Tongue (tissue), 2 donors: ENCODE data around the gene KIF2B. TPM values are rescaled to one million over a fixed set of nuclear protein-coding genes. Genes with fewer than 3 reads are reported as not detected.
A peak's percentile ranks its signal among the peaks of the same experiment; 100 is the strongest.
"Not testable (repeated sequence)": the region's sequence is repeated elsewhere in the genome, so short reads cannot be mapped to it uniquely, and the experiment has no call there.

Experiments used
- DNase-seq: peaks from one replicate; pipeline ENCODE4 v3.0.0-alpha.2; 2015
- total RNA-seq: library from RNA; depleted of rRNA; stranded (reverse); fragments of >200 nt; gene quantifications from one replicate; pipeline ENCODE4 v1.2.3, GENCODE V29; 2014

KIF2B gene, protein sequence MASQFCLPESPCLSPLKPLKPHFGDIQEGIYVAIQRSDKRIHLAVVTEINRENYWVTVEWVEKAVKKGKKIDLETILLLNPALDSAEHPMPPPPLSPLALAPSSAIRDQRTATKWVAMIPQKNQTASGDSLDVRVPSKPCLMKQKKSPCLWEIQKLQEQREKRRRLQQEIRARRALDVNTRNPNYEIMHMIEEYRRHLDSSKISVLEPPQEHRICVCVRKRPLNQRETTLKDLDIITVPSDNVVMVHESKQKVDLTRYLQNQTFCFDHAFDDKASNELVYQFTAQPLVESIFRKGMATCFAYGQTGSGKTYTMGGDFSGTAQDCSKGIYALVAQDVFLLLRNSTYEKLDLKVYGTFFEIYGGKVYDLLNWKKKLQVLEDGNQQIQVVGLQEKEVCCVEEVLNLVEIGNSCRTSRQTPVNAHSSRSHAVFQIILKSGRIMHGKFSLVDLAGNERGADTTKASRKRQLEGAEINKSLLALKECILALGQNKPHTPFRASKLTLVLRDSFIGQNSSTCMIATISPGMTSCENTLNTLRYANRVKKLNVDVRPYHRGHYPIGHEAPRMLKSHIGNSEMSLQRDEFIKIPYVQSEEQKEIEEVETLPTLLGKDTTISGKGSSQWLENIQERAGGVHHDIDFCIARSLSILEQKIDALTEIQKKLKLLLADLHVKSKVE
- not detected for total RNA-seq

DNA sequence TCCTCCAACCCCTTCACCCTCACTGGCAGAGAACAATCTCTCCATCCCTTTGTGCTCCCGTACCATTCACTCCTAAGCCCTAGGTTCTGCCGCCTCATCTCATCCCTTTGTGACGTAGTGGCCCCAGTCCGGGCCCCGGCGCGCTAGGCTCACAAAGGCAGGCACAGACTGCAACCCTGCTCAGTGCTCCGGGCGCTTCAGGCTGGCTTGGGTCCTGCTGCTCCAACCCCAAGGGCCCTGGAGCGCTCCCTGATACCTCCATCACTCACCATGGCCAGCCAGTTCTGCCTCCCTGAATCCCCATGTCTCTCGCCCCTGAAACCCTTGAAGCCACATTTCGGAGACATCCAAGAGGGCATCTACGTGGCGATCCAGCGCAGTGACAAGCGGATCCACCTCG, at the start of gene KIF2B:
Gene KIF2B (plus strand): TSS at position 164 of the 400 bp plus-strand sequence. CDS start 107 bp downstream, at position 271.
- no peak for DNase-seq

DNA sequence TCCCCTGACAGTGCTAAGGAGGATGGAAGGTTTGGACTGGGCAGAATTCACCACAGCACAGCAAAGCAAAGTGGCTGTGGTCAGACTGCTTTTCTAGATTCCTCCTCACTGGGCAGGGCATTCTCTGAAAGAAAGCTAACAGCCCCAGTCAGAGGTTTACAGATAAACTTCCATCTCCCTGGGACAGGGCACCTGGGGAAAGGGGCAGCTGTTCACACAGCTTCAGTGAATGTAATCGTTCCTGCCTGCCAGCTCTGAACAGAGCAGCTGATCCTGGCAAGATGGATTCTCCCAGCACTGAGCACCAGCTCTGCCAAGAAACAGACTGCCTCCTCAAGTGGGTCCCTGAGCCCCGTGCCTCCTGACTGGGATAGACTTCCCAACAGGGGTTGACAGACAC, 42.4 kb upstream of the KIF2B start:
- no peak for DNase-seq

DNA sequence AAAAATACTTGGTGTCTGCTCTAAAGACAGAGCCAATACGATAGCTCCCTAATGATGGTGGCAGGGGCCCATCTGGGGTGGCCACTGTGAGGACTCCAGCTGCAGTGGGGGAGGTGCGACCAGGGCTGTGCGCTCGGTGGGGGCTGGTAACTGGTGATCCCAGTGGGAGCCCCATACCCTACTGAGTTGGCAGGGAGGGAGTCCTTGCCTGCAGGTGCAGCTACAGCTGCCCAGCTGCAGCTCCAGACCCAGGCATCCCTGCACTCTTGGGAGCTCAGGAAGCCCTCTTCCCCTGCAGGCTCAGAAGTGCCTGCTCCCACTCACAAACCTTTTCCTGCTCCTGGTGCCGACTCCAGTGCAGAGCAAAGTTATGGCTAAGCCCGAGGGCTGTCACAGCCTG, 31.2 kb upstream of the KIF2B start:
- DNase-seq: no peak

DNA sequence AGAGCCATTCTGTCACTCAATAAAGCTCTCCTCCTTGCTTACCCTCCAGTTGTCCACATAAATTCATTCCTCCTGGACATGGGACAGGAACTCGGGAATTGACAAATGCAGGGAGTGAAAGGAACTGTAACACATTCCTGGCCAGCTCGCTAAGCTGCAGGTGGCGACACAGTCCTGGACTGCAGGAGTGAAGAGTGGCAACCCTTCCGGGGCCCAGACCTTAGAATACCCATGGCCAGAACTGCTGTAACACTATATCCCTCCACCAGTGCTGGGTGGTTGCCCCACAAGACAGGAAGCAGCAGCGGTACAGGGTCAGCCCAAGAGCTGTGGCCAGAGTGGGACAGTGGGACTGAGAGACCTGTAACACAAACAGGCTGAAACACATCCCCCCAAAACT, 30.3 kb upstream of the KIF2B start:
- no peak for DNase-seq

DNA sequence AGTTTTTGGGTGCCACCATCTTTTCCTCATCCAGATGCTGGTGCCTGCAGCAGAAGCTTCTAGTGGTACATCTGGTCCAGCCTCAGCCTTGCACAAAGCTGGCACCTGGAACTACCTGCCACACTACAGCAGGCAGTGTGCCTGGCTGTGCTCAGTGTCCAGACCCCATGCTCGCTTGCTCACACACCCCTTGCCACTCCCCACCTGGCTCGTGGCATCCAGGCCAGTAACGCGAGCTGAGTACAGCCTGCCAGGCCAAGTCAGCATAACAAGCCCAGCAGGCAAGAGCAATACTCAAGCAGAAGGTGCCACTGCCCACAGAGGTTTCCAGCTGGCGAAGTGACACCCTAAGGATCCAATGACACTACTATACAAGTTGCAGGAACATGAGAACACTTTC, 29.7 kb upstream of the KIF2B start:
- DNase-seq: no peak

DNA sequence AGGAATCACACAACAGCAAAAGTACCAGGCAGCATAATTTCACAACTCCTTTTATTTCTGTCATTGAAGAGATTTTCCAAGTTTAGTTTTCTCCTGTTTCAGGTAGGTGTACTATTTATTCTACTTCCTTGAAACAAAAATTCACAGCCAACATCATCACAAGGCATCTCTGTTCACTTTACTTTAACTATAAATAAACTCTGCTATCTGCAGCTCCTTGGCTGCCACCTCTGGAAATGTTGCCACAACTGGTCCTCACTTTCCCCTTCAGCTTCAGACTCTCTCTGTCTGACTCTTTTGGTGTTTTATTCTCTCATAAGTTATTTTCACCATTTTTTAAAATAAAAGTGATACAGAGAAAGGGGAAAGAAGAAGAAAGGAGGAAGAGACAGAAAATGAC, 27.9 kb upstream of the KIF2B start:
- DNase-seq: no peak

DNA sequence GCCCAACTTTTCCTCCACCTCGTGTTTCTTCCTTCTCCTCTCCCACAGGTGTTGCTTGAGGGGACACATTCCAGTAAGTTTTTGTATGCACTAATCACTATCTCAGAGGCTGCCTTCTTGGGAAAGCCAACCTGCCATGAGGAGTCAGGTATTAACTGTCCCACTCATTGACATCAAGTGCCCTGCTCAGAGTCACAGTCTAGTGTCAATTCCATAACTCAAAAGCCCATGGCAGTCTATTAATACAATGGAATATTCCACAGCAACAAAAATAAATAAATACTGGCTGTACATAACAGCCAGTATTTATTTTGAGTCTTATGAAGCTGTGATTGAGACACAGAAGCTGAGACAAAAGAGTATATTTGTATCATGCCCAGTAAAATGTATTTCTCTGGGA, 26.1 kb upstream of the KIF2B start:
- DNase-seq: no peak

DNA sequence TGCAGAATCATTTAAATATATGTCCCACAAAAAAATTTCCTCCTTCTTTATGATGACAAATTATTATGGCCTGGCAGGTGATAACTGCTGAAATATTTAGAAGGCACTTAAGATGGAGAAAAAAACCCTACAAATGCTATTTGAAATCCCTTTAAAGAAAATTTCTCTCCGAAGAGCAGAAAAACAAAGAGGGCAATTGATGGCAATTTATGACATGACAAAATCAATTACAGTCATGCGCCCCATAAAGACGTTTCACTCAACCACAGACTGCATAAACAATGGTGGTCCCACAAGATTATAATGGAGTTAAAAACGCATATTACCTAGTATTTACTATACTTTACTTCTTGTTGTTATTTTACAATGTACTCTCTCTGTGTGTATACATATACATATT, 25.2 kb upstream of the KIF2B start:
- no peak for DNase-seq

DNA sequence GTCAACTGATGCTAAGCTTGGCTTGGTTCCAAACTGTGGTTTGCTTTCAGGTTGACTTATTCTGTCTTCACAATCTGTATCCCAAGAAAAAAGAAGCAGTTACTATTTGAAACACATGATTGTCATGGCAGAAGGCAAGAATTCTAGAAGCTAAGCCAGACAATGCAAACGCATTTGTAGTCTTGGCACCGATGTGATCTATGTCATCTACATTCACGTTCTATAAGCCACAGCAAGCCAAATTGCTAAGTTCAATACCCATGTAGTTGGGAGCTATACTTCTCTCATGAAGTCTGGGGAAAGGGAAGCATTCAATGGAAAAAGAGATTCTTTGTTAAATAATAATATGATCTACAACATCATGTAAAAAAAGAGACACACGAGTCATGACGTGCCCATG, 18.3 kb upstream of the KIF2B start:
- no peak for DNase-seq

DNA sequence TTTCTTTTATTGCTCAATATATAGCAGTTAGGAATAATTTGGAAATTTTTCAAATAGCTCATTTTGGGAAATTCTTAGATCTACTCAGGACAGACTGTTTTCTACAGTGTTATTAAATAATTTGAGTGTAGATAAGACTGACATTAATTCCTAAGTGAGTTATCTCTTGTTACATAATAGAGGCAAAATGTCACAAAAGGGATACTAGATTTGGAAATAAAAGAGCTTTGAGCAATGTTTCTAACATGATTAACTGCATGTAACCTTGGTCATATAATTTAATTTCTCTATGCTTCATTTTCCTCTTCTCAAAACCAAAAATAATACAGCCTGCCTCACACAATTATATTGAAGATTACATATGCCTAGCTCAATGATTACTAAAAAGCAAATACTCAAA, 16.3 kb upstream of the KIF2B start:
- no peak for DNase-seq

DNA sequence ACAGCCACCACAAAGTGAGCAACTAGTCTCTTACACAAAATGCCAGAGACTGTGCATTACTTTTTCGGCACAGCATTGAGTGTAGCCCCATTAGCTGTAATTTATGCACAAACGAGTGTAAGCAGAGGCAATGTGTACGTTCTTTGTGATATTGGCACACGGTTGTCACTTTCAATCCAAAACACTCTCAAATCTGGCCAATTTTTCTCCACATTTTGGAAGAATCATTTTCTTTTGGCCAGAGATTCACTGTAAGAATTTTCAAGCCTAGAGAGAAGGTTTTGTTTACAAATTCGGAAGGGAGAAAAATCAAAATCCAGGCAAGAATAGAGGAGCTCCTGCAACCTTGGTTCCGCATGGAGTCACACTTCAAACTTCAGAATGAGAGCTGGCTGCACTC, 15.4 kb upstream of the KIF2B start:
- peak; percentile 41 for DNase-seq

DNA sequence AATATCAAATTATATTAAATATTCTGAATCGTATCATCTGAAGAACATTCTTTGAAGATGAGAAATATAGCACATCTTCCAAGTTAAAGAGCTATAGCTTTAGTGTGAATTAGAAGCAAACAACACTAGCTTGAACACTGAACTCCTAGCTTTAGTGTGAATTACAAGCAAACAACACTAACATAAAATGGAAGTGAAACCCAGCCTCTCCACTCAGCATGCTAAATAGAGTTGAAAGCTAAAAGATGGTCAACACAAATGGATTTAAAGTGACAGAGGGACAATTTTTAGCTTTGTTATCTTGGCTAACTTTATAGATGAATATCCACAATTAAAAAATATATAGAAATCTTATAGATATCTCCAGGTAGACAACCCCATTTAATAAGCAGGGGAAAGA, 4.5 kb upstream of the KIF2B start:
- DNase-seq: no peak

DNA sequence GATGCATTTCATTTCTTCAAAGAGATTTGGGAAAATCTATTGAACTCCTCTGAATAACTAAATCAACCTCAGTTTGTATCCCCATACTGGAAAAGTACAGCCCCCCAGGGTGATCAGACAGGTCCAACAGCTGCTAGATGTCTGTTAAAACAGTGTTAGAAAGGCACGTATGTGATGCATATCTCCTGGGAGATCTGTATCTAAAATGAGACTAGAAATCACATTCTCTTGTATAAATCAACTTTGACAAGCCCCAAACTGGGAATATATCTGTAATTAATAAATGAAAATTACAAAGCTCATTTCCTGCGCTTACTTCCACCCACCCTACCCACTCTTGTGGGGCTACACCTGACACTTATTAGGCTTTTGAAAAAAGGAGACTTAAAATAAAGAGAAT, 3.8 kb upstream of the KIF2B start:
- DNase-seq: no peak

DNA sequence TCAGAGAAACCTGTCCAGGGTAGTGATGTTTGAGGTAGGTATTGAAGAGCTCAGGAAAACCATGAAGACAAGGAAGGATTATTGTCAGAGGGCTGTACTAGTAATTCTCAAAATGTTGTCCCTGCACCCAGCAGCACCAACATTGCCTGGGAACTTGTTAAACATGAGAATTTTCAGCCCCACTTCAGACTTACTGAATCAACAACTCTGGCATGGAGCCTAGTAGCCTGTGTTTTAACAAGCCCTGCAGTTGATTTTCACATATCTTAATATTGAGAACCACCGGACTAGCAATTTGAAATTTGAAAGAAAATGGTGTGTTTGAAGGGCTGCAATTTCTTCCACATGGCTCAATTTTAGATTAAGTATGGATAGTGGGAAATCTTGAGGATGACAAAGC, 2.8 kb upstream of the KIF2B start:
- no peak for DNase-seq

DNA sequence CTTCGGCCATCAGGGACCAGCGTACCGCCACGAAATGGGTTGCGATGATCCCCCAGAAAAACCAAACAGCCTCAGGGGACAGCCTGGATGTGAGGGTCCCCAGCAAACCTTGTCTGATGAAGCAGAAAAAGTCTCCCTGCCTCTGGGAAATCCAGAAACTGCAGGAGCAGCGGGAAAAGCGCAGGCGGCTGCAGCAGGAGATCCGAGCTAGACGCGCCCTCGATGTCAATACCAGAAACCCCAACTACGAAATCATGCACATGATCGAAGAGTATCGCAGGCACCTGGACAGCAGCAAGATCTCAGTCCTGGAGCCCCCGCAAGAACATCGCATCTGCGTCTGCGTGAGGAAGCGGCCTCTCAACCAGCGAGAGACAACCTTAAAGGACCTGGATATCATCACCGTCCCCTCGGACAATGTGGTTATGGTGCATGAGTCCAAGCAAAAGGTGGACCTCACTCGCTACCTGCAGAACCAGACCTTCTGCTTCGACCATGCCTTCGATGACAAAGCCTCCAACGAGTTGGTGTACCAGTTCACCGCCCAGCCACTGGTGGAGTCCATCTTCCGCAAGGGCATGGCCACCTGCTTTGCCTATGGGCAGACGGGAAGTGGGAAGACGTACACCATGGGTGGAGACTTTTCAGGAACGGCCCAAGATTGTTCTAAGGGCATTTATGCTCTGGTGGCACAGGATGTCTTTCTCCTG, 769 bp downstream of the KIF2B start:
- DNase-seq: no peak

DNA sequence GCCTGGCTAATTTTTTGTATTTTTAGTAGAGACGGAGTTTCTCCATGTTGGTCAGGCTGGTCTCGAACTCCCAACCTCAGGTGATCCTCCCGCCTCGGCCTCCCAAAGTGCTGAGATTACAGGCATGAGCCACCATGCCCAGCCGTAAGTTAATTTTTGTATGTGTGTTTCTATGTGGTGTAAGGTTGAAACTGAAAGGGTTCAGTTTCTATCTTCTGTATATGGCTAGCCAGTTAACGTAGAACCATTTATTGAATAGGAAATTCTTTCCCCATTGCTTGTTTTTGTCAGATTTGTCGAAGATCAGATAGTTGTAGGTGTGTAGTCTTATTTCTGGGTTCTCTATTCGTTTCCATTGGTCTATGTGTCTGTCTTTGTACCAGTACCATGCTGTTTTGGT, 12.0 kb downstream of the KIF2B start:
- not testable (repeated sequence) for DNase-seq

DNA sequence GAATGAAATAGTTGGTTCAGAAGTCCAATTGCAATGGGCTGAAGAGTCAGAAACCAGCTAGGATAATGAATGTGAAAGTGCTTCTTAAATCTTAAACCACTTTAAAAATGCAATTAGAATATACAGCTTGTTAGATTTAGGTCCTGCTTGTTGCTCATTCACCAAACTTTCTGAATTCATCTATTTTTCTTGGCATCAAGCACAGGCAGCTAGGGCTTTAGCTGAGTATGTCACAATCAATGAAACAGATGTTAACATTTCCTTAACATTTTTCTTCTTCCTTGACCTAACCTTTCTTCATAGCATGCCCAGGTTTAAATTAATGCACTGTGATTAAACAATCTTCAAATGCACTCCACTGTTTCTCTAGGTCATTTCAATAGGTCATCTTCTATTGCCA, 14.4 kb downstream of the KIF2B start:
- peak; percentile 2 for DNase-seq

DNA sequence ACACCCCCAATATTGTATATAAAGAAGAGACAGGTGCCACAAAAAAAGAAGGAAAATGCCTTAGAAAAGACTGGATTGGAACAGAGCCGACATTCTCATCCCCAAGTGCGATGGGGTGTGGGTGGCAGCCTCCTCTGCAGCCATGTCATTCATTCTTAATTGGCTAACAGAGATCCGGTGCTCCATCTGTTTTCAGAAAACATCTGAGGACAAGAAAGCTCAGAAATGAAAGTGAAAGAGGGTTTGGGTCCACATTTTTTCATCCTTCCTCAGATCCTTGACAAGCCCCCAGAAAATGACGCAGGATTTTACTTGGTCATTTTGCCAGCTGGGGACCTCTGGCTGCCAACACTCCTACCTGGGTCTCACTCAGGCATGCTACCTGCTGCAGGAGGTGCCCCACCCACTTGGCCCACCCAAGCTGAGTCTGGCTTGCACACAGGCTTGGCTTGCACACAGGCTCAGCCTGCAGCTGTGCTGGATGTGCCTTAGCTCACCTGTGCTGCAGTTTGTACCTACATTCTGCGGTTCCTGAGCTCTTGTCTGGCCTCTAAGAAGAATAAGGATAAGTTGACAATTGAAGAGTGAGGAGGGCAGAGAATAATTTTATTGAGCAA, 21.9 kb downstream of the KIF2B start:
- DNase-seq: no peak

DNA sequence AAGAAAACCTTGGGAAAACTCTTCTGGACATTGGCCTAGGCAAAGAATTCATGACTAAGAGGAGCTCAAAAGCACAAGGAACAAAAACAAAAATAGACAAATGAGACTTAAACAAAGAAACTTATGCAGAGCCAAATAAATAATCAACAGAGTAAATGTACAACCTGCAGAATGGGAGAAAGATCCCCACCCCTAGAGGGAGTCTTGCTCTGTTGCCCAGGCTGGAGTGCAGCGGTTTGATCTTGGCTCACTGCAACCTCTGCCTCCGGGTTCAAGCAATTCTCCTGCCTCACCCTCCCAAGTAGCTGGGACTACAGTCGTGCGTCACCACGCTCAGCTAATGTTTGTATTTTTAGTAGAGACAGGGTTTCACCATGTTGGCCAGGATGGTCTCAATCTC, 48.4 kb downstream of the KIF2B start:
- DNase-seq: not testable (repeated sequence)
